ENCODE measurements around the gene IVD.

Gene IVD

DNA sequence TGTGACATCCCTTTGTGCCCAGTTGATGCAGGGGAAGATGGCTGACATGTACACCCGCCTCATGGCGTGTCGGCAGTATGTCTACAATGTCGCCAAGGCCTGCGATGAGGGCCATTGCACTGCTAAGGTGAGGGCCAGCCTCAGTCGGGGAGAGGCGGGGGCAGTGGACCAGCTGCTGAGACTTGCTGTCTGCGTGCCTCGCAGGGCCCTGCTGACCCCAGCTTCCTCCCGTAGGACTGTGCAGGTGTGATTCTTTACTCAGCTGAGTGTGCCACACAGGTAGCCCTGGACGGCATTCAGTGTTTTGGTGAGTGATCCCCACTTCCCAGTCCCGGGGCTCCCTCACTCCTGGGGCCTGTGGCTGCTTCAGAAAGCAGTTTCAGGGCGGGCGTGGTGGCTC lies 10.5 kb downstream of the IVD start:
- no peak for DNase-seq

- DNase-seq = no peak
These were observed 12.5 kb downstream of the IVD start for GRCh38 chr15:40418126-40418525.

DNA sequence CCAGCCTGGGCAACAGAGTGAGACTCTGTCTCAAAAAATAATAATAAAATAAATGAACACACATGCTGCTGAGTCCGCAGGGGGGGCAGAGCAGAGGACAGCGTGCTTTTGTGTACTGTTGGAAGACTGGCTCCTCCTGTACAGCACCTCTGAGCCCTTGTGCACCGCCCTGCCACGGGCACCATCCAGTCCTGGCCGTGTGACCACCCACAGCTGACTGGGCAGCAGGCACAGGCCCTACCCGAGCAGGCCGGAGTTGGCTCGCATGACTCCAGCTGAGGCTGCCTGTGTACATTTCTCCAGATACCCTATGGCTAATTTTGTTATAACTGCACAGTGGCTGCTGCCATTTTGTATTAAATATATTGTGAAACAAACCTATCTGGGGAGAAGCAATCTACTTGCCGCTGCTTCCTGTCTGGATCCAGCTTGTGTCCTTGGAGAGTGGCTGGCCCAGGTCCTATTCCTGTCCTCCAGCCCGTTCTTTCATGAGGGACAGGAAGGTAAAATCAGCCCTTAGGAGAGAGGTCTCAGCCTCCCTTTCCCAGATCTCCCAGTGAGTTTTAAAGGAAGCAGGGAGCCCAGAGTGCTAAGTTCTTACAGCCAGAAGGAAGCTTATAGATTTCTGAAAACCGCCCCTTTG lies 14.6 kb downstream of the IVD start:
- peak; percentile 9 for DNase-seq

DNA sequence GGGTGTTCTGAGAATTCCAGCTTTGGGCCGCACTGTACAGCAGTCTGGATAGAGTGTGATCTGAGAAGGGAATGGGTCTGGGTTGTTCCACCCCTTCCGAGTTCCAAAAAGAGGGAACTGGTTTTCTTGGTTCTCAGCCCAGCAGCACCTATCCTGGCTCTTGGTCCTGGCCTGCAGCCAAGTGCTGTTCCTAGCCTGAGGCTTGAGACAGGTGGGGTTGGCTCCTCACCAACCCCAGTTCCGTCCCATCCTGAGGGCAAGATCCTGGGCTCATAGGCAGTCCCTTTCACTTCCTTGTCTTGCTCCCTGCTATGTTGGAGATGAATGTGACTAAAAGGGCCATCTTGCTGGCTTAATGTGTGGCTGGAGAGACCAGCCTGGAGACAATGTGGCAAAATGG lies 15.2 kb downstream of the IVD start:
- no peak for DNase-seq

GRCh38 chr15:40421246-40422157 lies 15.9 kb downstream of the IVD start:
- DNase-seq = peak; percentile 16

DNA sequence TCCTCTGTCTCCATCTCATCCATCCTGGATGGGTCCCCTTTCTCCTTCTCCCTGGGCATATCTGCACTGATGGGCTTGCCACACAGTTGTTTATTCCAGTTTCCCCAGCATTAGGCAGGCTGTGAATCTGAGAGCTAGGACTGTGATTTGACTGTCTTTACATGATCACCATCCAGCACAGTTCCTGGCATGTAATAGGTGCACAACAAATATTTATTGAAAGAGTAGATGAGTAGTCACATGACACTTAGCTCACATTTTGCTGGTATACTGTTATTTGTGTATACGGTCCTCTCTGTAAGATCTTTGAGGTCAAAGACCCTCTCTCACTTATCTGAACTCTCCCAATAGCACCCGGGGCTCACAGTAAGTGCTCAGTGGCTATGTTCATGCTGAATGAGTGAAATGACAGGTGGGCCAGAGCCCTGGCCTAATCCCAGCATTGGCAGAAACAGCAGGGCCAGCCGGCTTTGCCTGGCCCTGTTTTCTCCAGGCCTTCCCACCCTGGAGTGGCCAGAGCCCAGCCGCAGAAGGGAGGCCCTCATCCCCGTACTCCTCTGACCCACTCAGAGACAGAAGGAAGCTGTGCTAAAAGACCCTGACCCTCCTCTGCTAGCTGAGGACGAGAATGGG lies 19.0 kb downstream of the IVD start:
- no peak for DNase-seq

DNA sequence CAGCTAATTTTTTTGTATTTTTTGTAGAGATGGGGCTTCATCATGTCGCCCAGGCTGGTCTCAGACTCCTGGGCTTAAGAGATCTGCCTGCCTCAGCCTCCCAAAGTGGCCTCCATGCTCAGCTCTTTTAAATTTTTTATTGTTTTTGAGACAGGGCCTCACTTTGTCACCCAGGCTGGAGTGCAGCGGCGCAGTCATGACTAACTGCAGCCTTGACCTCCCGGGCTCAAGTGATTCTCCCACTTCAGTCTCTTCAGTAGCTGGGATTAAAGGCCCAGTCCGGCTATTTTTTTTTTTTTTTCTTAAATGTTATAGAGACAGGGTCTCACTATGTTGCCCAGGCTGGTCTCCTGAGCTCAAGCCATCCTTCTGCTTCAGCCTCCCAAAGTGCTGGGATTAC lies 20.1 kb downstream of the IVD start:
- no peak for DNase-seq

- no peak for DNase-seq
These were observed 21.6 kb downstream of the IVD start for GRCh38 chr15:40427188-40427587.

- DNase-seq = no peak
These were observed 22.6 kb downstream of the IVD start for GRCh38 chr15:40428185-40428584.

DNA sequence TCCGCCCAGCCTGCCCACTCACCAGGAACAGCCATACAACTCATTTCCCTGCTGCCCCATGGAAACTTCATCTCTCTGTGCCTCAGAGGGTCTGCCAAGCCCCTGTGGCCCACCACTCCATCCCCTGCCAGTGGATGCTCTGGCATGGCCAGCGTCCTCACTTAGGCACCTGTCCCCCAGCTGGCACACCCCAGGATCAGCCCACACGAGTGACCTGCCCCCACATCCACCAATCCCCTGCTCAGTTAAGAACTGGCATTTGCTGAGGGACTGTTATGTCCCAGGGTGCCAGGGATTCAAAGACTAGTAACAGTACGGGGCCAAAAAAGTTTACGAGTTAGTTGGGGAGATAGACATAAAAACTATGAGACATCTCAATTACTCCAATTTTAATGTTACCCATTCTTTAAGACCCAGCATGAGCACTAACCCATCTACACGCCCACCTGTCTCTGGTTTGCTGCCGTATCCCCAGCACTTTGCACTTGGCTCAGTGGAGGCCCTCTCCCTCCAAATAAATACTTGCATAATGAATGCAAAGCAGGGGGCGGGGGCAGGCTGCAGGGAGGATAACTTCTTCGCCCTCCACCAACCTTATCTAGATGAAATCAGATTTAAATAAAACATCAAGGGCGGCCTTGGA lies 23.6 kb downstream of the IVD start:
- DNase-seq = no peak

DNA sequence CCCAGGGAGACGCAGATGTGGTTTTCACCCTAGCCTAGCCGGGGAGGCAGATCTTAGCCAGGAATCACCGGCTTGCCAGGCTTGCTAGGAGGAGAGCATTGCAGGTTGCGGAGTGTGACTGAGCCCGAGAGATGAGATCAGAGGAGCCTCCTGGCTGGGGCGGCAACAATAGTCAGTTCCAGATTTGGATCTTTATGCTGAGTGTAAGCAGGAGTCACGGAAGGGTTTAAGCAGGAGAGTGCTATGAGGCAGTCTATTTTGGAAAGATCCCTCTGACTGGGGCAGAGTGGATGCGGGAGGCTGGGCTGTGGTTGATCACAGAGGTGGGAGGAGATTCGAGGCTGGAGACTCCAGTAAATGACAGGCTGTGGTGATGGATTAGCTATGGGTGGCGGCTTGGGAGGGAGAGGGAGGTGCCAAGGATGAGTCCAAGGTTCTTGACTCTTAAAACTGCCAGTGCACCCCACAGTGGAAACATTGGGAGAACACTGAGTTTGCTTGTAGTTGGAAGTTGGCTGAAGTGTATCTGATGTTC lies 24.7 kb downstream of the IVD start:
- no peak for DNase-seq

DNA sequence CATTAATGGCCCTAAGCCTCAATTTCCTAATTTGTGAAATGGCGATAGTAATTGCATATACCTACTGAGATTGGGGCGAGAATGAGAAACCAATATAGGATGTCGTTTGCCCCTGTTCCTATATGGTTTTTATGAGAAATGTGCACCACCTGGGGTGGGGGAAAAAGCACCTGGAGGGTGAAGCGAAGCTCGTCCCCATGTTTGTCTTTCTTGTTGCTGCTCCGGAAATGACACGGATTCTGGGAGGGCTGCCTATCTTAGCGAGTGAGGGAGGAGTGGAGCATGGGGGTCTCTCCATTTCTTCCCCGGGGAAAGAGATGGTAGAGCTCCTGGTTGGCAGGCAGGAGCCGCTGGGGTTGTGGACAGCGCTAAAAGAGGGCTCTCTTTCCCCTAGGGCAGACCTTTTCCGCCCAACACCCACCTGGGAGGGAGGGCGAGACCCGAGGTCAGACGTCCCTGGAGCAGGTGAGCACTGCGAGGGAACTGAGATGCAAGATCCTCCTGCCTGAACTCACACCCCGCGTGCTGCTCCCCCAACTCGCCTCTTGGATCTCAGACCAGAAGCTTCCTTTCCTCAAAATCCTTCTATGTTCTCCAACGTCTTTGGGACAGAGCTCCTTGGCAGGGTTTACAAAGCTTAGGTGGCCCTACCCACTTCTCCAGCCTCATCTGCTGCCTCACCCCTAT lies 29.6 kb downstream of the IVD start:
- DNase-seq = no peak

GRCh38 chr15:40435710-40436089 lies 30.1 kb downstream of the IVD start:
- no peak for DNase-seq

- no peak for DNase-seq
These were observed 30.7 kb downstream of the IVD start for GRCh38 chr15:40436116-40436891.

GRCh38 chr15:40436892-40437751 lies 31.5 kb downstream of the IVD start:
- DNase-seq = no peak

GRCh38 chr15:40437752-40438687 lies 32.4 kb downstream of the IVD start:
- no peak for DNase-seq

- no peak for DNase-seq
These were observed 33.1 kb downstream of the IVD start for GRCh38 chr15:40438712-40439111.

DNA sequence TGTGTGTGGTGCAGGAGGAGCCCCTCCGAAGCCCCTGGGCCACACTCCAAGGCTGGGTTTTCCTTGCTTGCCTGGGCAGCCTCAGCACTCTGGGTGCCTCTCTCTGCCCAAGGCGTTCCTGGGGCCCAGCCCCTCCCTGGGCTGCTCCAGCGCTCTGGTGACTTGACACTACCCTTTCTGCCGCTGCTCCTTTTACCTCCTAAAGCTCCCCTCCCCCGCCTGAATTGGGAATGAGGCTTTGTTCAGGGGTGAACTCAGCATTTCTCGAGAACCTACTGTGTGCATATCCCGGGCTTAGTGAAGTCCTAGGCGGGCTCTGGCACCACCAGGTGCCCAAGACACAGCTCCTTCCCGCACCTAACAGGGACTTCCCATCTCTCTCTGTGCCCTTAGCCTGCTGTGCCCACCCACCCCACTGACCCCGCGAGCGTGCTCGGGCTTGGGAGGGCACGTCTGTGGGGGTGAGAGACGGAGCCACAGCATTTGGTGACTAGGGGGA lies 33.9 kb downstream of the IVD start:
- no peak for DNase-seq
